Fibroblast of skin of left quadriceps (primary cell): ENCODE data around the gene ZNF787.
"Not testable (repeated sequence)": the region's sequence is repeated elsewhere in the genome, so short reads cannot be mapped to it uniquely, and the experiment has no call there.

Experiments used
- DNase-seq, 2 experiments: peaks; one replicate each; pipeline ENCODE4 v3.0.0-alpha.2; 2013; ENCODE audit warnings: low read depth in 2 of 2

ZNF787 gene

DNA sequence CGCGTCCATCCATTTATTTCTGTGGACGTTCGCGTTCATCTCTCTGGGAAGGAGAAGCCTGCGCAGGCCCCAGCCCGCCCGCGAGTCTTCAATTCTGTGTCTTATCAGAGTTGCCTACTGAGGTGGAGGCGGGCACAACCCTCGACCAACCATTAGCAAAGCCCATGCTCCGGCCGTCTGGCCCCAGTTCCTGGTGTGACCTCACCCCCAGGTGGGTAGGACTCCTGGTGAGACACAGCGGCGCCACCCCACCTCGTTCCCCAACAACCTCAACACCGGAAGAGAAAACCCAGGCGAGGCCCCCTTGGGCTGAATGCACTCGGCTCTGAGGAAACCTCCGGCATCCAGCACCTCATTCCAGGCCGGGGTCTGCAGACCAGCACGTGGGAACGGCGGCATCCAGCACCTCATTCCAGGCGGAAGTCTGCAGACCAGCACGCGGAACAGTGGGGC is 14.7 kb downstream of the ZNF787 start:
- no peak for DNase-seq

DNA sequence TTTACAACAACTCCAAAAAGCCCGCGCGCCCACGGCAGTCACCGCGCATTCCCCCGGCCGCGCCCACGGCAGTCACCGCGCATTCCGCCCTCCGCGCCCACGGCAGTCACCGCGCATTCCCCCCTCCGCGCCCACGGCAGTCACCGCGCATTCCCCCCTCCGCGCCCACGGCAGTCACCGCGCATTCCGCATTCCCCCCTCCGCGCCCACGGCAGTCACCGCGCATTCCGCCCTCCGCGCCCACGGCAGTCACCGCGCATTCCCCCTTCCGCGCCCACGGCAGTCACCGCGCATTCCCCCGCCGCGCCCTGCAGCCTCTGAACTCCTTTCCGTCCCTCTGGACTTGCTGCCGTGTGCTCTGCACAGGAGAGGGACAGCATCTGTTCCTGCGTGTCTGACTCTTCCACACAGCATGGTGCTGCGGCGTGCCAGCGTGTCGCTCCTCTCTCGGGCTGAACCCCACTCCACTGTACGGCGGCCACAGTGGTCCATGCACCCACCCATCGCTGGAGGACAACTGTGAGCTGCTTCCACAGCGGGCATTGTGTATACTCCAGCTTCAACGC is 15.2 kb downstream of the ZNF787 start:
- not testable (repeated sequence) for DNase-seq

DNA sequence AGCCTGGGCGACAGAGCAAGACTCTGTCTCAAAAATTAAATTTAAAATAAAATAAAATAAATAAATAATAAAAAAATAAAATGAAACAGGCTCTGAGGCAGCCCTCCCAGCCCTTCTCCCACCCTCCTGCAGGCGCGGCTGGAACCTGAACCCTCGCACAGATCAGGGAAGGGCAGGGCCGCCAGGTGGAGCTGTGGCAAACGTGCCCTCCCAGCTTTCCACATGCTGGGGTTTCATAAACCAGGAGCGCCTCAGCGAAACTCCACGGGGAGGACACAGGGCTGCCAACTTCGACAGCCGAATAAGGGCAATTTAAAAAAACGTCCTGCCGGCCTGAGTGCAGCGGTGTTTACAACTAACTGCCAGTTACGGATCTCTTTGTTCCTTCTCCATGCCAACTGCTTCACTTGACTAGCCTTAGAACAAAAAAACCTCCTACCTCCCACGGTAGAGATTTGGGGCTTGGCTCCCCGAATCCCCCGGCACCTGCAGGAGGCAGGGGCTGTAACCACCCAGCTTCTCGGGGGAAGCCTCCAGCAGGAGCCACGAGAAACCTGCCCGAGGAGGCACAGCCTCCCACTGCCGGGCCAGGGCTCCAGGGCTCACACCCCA is 15.9 kb downstream of the ZNF787 start:
- no peak for DNase-seq

DNA sequence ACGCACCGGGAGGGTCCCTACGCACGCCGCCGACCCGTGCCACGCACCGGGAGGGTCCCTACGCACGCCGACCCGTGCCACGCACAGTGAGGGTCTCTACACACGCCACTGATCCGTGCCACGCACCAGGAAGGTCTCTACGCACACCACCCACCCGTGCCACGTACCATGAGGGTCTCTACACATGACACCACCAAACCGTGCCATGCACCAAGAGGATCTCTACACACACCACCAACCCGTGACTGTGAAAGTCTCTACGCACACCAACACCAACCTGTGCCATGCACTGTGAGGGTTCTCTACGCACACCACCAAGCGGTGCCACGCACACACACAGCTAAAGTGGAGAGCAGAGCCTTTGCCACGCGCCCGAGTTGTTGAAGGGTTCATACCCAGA is 16.7 kb downstream of the ZNF787 start:
- DNase-seq = no peak

DNA sequence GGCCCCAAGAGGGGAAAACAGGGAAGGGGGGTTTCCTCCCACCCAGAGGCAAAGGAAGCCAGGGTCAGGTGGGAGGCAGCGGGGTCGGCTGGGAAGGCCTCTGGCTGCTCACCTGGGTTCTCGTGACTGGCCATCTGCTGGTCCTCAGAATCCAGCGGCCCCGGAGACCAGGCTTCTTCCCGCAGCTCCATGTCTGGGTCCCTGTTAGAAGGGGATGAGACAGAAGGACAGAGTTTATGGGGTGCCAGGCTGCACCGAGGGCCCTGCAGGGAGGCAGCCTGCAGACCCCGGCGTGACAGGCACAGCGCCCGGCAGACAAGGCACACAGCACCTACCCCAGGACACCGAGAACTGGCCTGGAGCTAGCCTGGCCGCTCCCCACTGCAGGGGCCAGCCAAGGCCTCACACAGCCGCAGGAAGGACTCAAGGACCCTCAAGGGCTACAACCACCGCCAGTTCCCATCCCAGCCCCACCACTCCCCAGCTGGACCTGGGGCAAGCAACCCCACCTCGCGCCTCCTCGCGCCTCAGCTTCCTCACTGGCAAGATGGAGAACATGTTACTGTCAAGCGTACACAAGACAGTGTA is 18.0 kb downstream of the ZNF787 start:
- no peak for DNase-seq

DNA sequence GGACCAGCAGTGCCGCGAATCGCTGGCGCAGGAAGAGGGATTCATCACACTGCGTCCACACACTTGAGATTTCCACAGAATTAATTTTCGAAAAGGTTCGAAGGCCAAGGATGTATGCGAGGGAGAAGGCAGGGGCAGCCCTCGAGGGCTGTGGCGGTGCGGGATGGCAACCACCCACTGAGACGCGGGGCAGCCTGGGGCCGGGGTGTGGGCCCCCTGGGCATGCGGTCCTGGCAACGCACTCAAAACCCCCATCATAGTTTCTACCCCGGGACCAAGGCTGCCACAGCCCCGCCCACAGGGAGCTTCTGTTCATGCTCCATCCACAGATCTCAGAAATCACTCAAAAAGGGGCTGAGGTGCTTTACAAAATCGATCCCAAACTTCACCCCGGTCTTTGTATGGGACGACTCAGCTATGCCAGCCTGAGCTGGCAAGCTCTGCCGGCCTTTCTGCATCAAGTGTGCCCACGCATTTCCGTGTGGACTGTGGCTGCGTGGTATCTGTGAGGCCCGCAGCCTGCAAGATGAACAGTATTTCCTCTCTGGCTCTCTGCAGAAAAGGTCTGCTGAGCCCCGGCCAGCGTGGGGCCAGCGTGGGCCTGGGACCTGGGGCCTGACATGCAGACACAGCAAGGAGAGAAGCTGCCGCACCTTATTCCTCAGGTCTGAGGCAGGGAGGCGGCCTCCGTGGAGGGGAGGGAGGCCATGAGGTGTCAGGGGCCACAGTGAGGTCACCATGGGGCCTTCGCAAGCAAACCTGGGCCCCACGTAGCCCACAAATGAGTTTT is 19.2 kb downstream of the ZNF787 start:
- no peak for DNase-seq

DNA sequence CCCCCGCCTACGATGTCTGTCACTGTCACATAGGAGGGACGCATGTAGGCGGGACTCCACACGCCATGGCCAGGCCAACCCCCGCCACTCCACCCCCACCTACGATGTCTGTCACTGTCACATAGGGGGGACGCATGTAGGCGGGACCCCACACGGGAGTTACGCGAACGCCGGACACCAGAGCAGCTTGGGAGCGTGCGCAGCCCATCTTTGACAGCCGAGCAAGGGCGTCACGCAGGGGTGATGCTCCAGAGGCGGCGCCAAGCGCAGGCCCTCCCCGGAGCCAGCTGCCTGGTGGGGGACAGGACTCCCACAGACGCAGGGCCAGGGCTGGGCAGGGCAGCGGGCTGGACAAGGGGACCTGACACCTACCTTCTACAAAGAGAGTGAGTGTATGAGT is 20.0 kb downstream of the ZNF787 start:
- DNase-seq = no peak

DNA sequence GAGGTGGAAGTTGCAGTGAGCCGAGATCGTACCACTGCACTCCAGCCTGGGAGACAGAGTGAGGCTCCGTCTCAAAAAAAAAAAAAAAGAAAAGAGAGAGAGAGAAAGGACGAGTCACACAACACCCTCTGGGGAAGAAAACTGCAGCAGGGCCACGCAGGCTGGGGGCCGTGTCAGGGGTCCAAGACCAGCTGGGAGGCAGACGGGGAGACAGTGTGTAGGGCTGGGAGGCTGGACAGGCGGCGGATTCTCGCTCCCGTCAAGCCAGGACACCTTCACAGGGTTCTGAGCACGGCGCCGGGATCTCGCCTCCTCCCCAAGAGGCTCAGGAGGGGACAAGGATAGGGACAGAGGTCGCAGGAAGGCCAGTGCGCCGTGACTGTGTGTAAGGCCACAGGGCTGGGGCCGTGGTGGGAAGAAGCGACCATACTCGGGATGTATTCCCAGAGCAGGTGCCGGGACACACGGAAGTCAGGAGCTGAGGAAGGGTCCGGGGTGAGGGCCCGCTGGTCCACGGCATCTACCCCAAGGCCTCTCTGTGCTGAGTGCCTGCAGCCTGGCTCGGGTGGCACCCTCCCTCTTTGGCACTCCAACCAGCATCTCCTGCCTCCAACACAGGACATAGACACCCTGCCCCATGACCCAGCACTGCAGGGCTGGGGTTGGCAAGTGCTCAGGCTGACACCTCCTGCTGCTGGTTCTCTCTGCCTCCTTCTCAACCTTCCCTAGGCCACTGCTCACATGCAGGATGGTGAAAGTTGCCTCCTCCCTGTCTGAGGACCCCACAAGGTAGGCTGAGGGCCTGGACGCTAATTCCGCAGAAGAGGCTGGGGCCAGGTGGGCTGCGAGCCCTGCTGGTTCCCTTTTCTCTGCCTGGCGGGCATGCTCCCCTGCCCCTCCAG is 21.2 kb downstream of the ZNF787 start:
- DNase-seq = no peak

DNA sequence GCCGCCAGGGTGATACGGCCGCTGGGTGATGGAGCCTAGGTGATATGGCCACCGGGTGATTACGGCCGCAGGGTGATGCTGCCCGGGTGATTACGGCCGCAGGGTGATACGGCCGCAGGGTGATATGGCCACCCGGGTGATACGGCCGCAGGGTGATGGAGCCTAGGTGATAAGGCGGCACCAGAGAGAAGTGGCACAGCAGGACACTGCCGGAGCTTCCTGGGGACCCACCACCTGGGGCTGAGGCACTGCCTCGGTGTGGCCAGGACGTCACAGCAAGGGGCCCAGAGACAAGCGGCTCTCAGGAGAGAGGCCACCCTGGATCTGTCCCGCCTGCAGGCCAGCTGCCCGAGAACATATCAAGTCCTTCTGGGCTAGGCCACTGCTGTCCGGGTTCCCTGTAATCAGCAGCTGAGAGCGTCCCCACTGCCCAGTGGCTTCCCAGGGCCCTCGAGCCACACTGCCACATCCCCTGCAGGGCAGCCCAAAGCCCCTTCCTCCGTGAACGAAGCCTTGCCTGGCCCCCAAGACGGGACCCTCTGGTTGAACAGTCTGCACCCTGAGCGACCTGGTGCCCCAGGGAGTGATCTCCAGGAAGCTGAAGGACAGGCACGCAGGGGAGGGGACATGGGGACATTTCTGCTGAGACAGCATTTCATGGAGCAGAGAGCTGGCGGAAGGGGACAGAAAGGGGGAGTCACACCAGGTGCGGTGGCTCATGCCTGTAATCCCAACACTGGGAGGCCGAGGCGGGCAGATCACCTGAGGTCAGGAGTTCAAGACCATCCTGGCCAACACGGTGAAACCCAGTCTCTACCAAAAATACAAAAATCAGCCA is 22.1 kb downstream of the ZNF787 start:
- no peak for DNase-seq

DNA sequence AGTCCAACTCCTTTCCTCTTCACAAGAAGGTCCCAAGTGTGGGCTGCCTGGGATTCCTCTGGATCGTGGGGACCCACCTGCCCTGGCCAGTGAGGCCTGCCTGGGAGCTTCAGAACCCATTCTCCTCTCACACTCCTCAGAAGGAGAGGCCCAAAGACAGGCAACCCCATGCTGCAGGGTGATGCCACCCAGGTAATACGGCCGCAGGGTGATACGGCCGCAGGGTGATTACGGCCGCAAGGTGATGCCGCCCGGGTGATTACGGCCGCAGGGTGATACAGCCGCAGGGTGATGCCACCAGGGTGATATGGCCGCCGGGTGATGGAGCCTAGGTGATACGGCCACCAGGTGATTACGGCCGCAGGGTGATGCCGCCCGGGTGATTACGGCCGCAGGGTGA is 22.9 kb downstream of the ZNF787 start:
- not testable (repeated sequence) for DNase-seq

DNA sequence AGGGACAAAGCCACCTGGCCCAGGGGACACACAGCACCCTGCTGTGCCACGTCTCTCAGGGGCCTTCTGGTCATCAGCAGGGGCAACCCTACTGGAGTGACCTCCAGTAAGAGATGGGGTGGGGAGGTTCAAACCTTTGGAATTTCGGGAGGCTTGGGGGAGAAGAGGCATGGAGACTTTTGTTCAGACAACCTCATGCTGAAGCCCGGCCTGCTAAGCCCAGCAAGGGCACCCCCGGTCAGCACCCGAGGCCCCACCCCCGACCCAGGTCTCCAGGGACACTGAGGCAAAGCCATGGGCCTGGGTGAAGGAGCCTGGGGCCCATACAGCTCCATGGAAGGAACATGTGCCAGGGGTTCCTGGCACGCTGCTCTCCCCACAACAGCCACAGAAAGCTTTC is 23.3 kb downstream of the ZNF787 start:
- no peak for DNase-seq

DNA sequence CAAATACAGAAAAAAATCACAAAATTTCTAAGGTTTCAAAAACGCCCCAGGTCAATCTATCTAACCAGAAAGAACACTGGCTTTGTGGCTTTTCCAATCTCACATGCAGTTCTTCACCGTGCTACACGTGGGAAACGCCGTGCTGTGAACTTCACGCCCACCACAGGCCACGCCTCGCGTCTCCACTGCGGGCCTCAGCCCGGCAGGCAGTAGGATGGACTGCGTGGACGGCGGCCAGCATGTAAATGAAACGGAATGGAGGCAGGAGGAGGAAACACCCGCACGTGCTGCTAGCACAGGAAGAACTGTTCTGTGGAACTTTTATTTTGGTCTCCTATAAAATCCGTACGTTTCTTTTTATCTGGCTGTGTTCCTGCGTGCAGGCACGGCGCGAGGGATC is 23.8 kb downstream of the ZNF787 start:
- no peak for DNase-seq

DNA sequence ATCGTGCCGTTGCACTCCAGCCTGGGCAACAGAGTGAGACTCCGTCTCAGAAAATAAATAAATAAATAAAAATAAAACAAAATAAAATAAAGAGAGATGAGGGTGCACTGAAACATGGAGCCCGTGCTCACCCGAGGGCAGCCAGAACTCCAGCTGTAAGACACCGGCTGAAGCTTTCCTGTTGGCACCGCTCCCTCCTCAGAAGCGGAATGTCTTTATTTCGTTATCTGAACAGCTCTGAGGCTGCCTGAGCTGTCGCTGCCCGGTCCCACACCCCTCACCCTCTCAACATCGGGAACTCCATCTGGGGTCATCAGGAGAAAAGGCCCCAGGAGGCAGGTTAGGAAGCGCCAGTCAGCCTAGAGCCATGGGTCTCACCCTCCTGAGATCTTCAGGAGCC is 24.4 kb downstream of the ZNF787 start:
- DNase-seq = no peak

DNA sequence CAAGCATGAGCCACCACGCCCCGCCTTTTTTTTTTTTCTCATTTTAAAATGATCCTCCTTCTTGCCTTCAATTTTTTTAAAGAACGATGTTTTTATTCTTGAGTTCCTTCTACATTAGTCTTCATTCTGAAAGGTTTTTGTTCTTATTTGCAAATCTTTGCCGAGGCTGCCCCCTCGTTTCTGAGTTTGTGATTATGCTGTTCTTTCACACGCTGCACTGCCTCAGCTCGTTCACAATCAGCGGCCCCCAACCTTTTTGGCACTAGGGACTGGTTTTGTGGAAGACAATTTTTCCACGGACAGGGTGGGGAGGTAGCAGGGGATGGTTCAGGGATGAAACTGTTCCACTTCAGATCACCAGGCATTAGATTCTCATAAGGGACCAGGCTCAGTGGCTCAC is 26.6 kb downstream of the ZNF787 start:
- DNase-seq = no peak

DNA sequence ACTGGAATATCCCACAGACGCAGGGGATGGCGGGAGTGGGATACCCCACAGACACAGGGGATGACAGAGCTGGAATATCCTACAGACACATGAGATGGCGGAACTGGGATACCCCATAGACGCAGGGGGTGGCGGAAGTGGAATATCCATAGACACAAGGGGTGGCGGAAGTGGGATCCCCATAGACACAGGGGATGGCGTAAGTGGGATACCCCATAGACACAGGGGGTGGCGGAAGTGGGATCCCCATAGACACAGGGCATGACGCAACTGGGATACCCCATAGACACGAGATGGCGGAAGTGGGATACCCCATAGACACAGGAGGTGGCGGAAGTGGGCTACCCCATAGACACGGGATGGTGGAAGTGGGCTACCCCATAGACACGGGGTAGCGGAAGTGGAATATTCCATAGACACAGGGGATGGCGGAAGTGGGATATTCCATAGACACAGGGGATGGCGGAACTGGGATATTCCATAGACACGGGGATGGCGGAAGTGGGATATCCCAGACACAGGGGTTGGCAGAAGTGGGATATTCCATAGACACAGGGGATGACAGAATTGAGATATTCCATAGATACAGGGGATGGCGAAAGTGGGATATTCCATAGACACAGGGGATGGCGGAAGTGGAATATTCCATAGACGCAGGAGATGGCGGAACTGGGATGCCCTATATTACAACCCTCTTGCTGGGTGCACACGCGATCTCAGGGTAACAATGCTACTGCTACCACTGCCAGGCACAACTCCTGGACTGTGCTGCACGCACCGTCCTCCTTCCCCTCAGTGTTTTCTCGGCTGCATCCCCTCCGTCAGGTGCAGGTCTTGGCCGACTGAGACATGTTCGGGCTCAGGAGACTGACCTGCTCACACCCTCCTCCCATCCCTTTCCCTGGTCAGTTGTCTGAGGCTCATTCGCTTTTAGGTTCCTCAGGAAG is 28.1 kb downstream of the ZNF787 start:
- DNase-seq = no peak

DNA sequence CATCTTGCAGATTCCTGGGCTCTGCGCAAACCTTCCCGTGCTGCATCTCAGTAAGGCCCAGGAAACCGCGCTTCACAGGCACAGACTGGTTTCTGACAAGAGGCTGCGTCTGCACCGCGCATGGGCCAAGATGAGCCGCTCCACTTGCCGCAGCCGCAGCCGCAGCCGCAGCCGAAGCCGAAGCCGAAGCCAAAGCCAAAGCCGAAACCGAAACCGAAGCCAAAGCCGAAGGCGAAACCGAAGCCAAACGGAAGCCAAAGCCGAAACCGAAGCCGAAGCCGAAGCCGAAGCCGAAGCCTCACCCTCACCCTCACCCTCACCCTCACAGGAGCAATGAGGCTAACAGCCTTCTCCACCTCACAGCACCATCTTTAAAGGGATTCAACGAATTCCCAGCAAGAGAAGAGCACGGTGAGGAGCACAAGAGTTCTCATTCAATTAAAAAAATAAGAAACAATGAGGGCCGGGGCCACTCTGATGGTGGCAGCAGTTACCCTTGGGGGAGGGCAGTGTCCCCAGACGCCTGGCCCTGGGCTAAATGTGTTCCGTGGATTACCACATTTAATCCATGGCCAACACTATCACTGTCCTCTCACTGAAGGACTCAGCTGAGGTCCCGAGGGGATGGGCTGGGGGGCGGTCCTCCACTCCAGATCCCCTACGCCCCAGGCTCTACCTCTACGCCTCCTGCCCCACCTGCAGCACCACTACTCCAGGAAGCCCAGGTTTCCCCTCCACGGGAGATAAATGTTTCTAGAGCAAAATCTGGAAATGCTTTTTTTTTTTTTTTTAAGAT is 29.1 kb downstream of the ZNF787 start:
- DNase-seq = no peak

DNA sequence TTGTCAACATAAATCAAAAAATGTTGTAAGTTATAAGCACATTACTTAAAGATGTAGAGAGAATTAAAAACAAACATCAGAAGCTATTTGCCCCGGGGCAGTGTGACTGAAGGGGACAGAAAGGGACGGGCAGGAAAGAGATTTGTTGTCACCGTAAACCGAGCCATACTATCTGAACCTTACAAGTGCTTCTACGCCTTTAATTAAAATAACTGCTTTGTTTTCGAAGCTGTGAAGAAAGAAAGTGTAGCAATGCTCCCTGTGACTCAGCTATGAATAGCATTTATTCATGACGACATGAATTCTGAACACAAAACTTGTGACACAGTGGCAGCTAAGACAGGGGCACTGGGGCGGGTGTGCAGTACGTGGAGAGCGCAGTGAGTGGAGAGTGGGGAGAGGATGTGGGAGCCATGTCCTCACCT is 30.0 kb downstream of the ZNF787 start:
- no peak for DNase-seq

DNA sequence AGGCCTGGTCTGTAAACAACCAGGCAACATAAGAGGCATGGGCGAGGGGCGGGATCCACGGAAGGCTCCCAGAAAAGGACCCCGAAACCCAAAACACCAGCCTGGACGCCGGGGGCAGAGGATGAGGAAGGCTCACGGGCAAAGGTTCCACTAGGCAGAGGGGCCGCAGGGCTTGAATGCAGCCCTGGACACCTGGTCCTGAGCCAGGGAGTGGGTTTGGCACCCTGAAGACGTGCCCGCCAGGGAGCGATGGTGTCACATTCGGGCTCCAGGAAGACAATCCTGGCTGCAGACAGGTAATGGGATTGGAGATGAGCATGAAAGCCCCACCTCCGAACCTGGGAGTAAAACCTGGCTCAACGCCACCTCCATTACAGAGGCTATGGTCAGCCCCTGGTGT is 31.8 kb downstream of the ZNF787 start:
- DNase-seq = no peak
